CD4-positive, alpha-beta T cell treated with Interleukin-6 for 4 hours (primary cell): ENCODE measurements around the gene ICA1.
"Not testable (repeated sequence)": the region's sequence is repeated elsewhere in the genome, so short reads cannot be mapped to it uniquely, and the experiment has no call there.

Experiments used
- DNase-seq: peaks from one replicate; pipeline ENCODE4 v3.0.0-alpha.2; 2020; ENCODE audit warnings: mixed read lengths

ICA1 gene

GRCh38 chr7:8128449-8129317 is 133.3 kb downstream of the ICA1 start:
- DNase-seq: no peak

- no peak for DNase-seq
Observed at GRCh38 chr7:8126601-8127167, 135.3 kb downstream of the ICA1 start.

GRCh38 chr7:8125680-8126444 is 136.1 kb downstream of the ICA1 start:
- DNase-seq: peak; percentile 83

- DNase-seq: no peak
Observed at GRCh38 chr7:8121243-8121642, 140.7 kb downstream of the ICA1 start.

GRCh38 chr7:8120390-8121058 is 141.4 kb downstream of the ICA1 start:
- no peak for DNase-seq

GRCh38 chr7:8119262-8119661 is 142.7 kb downstream of the ICA1 start:
- no peak for DNase-seq

- DNase-seq: no peak
Observed at GRCh38 chr7:8117195-8117594, 144.8 kb downstream of the ICA1 start.

GRCh38 chr7:8115547-8116402 is 146.2 kb downstream of the ICA1 start:
- DNase-seq: no peak

GRCh38 chr7:8114175-8114574 is 147.8 kb downstream of the ICA1 start:
- DNase-seq: no peak

- DNase-seq: no peak
Observed at GRCh38 chr7:8113184-8113583, 148.8 kb downstream of the ICA1 start.

GRCh38 chr7:8112685-8113084 is 149.3 kb downstream of the ICA1 start:
- no peak for DNase-seq

- DNase-seq: no peak
Observed at GRCh38 chr7:8111282-8111960, 150.5 kb downstream of the ICA1 start.

GRCh38 chr7:8109196-8110022 is 152.6 kb downstream of the ICA1 start:
- no peak for DNase-seq

- no peak for DNase-seq
Observed at GRCh38 chr7:8105449-8106095, 156.4 kb downstream of the ICA1 start.

GRCh38 chr7:8103282-8103681 is 158.7 kb downstream of the ICA1 start:
- DNase-seq: no peak

- not testable (repeated sequence) for DNase-seq
Observed at GRCh38 chr7:8101292-8101691, 160.7 kb downstream of the ICA1 start.

- no peak for DNase-seq
Observed at GRCh38 chr7:8094164-8095140, 167.5 kb downstream of the ICA1 start.

GRCh38 chr7:8092140-8092539 is 169.8 kb downstream of the ICA1 start:
- no peak for DNase-seq
